Activated T-helper 1 cell treated with Interleukin-2 at 50 U/mL for 16 hours (primary cell): ENCODE data around the gene SEC11C.
"Not testable (repeated sequence)": the region's sequence is repeated elsewhere in the genome, so short reads cannot be mapped to it uniquely, and the experiment has no call there.

Experiments used
- DNase-seq: peaks from one replicate; pipeline ENCODE4 v3.0.0-alpha.2; 2020; ENCODE audit warnings: low read depth

The SEC11C gene

DNA sequence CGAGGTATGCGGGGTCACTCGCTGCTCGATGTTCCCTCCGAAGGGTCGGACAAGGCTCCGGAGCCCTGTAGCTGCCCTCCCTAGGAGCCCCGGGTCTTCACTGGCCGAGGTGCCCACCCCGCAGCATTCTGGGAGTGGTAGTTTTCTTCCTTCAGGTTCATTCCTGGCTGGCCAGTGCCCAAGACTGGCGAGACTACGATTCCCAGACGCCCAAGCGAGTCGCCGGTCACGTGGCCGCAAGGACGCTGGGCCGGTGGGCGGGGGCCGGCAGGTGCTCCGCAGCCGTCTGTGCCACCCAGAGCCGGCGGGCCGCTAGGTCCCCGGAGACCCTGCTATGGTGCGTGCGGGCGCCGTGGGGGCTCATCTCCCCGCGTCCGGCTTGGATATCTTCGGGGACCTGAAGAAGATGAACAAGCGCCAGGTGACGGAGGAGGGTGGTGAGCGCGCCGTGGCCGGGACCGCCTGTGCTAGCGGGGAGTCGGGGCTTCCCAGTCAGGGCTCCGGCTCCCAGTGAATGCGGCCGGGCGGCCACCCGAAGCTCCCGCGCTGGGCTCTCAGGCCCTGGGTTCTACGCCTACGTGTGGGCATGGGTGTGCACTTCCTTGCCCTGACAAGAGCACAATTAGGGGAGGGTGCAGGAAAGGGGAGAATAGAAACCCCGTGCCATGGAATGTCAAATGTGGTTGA is at the start of gene SEC11C:
TSS of gene SEC11C (plus strand) at position 270 of the 687 bp plus-strand sequence. CDS start at position 335, 65 bp downstream.
- peak; percentile 92 for DNase-seq

DNA sequence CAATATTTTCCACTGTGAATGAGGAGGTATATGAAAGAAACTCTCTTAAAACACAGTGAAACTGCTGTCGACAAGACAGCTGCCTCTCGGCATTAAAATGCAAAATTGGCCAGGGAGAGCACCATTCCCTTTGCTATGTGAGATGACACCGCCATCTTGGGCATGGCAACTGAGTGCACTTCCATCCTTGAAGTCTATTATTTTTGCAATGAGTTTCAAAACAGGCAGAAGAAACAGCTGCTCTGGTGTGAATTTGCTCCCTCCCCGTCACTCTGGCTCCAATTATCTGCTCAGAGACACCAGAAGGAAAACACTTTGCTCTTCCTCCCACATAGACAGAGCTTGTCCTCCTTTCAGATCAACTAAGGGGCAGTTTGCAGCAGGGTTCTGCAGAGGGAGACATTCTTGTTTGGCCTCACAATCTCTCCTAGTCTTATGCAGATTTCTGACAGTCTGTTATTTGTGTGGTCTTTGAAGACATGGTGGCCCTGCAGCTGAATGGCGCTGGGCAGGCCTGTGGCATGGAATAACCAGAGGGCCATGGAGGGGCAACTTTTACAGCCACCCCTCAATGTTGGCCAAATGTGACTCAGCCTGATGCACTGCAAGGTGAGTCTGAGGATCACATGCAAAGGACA is 48.6 kb upstream of the SEC11C start:
- no peak for DNase-seq

DNA sequence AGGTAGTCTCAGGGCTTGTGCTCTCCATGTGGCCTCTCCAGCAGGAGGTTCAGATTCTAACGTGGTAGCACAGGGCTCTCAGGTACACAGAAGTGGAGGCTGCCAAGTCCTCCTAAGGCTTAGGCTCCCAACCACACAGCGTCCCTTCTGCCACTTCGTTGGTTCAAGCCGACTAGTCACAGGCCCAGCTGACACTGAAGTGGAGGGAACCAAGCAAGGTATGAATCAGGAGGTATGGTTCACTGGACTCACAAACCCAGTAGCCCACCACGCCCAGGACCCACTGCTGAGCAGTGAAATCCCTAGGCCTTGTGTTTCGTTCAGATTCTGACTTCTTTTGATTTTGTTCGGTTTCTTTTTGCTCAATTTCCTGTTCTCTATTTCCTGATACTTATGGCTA is 46.0 kb upstream of the SEC11C start:
- no peak for DNase-seq

DNA sequence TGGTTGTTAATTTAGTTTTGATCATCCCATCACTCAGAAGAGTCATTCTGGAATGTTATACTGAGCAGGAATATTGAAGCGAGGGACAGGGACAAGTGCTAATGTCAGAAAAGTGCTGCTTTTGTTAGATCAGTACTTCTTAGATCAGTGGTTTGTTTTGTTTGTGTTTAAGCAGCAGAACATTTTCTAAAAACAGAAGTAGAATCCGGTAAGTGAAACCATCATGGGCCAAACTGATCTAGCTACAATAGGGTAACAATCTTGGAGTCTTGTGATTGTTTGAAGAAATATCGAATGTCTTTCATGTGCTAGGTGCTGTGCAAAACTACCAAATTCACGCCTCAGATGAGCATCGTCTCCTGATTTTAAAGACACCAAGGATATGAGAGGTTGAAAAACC is 45.1 kb upstream of the SEC11C start:
- no peak for DNase-seq

GRCh38 chr18:59096098-59096789 is 43.4 kb upstream of the SEC11C start:
- no peak for DNase-seq

DNA sequence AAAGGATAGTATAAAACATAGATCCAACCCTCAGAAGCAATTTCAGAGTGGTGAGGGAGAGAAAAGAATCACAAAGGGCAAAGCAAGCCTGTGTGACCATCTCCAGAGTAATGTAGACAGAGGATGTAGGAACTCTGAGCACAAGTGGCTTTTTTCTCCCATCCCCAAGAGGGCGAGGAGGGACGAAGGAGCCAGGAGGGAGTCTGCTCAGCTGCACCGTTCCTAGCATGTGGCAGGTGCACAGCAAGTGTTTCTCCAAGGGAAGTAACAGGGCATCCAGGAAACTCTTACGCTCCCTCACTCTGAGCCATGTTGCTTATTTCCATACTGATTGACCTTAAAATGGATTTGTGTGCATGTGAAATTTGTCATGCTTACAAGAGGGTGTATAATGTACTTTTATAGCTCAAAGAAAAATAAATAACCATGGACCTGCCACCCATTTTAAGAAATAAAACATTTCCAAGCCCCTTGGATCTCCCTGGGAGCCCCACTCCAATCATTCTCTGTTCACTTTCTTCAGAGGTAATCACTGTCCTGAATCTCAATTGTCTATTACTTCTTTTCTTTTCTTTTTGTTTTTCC is 37.8 kb upstream of the SEC11C start:
- no peak for DNase-seq

GRCh38 chr18:59109375-59109774 is 30.3 kb upstream of the SEC11C start:
- DNase-seq: no peak

- no peak for DNase-seq
Measured at GRCh38 chr18:59114160-59114559, 25.5 kb upstream of the SEC11C start.

GRCh38 chr18:59123588-59124369 is 15.9 kb upstream of the SEC11C start:
- no peak for DNase-seq

GRCh38 chr18:59124370-59124704 is 15.3 kb upstream of the SEC11C start:
- DNase-seq: no peak

DNA sequence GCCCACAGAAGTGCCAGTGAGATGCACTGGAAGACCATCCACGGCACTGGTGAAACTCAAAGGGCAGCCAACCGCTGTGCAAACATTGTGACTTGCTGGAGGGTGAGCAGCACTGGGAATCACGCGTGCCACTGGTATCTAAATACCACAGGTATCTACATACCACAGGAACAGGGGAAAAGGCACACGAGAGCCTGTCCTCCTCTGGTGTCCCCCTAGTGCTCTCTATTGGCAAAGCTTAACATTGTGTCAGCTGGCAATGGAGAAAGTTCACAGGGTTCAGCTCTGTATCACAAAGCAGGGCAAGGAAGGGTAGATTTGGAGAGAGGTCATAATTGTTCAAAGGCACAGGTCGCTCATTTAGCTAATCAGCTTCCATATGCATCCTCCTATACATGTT is 12.6 kb upstream of the SEC11C start:
- no peak for DNase-seq

- DNase-seq: no peak
Measured at GRCh38 chr18:59129951-59130703, 9.6 kb upstream of the SEC11C start.

DNA sequence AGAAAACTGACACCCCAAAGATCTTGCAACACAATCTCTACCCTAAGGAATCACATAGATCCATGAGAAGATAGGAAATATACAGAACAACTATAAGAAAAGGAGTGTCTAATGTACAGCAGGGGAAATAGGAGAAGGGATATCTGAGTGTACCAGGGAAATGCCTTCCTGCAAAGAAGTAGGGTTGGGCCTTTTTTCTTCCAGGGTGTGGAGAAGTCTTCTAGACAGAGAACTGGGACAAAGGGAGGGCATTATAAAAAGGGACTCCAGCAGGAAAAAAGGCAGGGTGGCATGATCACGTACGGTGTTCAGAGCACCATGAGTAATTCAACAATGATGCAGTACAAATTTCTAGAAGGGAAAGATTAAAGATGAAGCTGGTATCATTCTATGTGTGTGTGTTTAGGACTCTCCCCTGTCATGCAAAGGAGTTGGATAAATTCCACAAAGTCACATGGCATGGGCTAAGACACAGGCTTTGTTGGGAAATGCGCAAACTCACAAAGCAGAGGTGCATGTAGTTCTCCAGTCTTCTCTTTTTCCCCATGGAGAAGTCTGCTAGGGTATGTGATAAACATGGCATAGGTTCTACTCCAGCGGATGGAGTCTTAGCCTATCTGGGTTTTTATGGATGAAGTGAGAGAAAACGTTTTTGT is 6.7 kb upstream of the SEC11C start:
- no peak for DNase-seq

DNA sequence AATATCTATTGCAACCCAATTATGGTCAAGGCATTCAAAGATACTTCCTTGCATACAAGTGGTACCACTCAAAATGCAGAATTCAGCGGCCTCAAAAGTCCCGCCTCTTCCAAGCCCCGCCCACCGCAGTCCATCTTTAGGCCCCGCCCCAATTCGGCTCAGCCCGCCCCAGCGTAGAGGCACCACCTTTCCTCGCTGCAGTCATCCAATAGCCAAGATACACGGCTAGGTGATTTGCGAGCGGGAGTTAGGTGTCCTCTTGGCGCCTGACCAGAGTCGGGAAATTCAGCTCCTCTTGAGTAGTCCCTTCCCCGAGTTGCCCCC is 431 bp upstream of the SEC11C start:
- peak; percentile 85 for DNase-seq

- DNase-seq: no peak
Measured at GRCh38 chr18:59140302-59140885, 710 bp downstream of the SEC11C start.

DNA sequence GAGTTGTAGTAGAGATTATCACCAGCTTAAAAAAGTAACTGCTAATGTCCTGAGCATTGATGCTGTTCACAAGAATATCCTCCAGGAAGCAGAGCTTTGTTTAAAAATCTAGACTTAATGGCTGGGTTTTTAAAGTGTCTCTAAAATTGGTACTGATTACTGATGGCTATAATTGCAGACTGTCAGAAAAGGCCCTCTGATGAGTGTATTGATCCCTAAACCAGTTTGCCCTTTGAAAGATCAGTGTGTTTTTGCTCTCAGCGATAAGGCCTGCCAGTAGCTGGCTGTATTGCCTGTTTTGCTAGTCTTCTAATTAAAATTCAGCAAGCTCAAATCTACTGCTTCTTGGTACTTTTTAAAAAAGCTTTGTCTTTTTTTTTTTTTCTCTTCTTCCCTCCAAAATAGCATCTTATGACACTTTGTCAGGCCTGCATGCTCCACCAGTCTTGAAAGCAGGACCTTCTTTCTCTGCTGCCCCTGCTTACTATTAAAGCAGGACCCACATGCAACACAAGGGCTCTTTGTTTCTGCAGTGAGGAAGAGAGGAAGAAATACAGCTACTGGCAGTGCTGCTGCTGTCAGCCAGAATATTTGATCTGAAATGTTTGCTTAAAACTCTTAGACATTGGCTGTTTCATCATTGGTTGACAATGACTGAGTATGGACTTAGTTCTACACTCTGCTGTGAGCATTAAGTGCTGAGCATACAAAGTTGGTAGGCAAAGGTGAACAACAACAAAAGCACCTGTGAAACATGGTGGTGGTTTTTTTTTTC is 1.8 kb downstream of the SEC11C start:
- DNase-seq: no peak

GRCh38 chr18:59142274-59142673 is 2.6 kb downstream of the SEC11C start:
- DNase-seq: no peak

DNA sequence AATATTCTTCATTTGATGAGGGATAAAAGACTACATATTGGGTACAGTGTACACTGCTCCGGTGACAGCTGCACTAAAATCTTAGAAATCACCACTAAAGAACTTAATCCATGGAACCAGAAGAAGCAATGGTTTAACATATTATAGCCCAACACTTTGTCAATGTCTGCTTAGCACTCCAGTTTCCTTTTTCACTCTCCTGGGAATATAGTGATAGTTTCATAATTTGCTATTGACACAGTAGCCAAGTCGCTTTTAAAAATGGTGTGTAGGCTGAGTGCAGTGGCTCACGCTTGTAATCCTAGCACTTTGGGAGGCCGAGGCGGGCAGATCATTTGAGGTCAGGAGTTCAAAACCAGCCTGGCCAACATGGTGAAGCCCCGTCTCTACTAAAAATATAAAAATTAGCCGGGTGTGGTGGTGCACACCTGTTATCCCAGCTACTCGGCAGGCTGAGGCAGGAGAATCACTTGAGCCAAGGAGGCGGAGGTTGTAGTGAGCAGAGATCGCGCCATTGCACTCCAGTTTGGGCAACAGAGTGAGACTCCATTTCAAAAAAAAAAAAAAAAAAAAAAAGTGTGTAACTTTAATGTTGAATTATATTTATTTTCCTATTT is 3.2 kb downstream of the SEC11C start:
- not testable (repeated sequence) for DNase-seq

DNA sequence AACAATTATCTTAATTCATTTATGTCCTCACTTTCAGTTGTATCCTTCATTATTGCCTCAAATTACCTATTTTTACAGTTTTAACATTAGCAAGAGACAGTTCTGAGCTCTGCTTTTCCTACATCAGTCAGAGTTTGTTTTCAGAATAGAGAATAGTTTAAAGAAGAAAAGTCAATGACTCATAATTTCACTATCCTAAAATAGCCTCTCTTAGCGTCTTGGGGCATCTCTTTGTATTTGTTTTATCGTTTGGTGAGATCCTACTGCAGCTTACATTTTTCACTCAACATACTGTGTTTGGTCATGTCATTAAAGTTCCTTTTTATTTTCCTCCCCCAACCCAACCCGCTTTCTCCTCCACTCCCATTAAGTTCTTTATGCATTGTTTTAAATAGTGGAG is 3.8 kb downstream of the SEC11C start:
- no peak for DNase-seq

GRCh38 chr18:59144483-59144882 is 4.8 kb downstream of the SEC11C start:
- DNase-seq: no peak
